Keratinocyte (primary cell): ENCODE results near the gene AQP5. TPM values are rescaled to one million over a fixed set of nuclear protein-coding genes. Genes with fewer than 3 reads are reported as not detected.

Experiments
- DNase-seq: peaks from one replicate; pipeline ENCODE4 v3.0.0-alpha.2; 2011; ENCODE audit warnings: low read depth, missing footprints, low spot score
- FAIRE-seq: peaks from 2 replicates; lab custom pipeline; 2011; peaks lifted over from hg19 to GRCh38; lab: Jason Lieb, UNC
- H2AFZ ChIP-seq: 2 replicates; pipeline ENCODE4 v1.6.0; 2012; ENCODE audit warnings: low read length, control low read depth, inconsistent platforms; ENCODE audit not compliant: control insufficient read depth
- H3K27ac ChIP-seq: 2 replicates; pipeline ENCODE4 v1.5.1; 2011; ENCODE audit warnings: low read length; ENCODE audit not compliant: control insufficient read depth, insufficient read depth
- H3K27me3 ChIP-seq: 3 replicates; pipeline ENCODE4 v1.6.0; 2011; ENCODE audit warnings: low read length; ENCODE audit not compliant: control insufficient read depth, insufficient read depth; ENCODE audit errors: extremely low read depth
- H3K36me3 ChIP-seq, 2 experiments: 2 replicates in 1 of 2; 3 replicates in 1 of 2; pipeline ENCODE4 v1.5.1; 2011; ENCODE audit warnings: low read length in 2 of 2, mild to moderate bottlenecking in 1 of 2; ENCODE audit not compliant: control insufficient read depth in 2 of 2, insufficient read depth in 2 of 2; ENCODE audit errors: extremely low read depth in 1 of 2
- H3K4me1 ChIP-seq: 3 replicates; pipeline ENCODE4 v1.5.1; 2011; ENCODE audit warnings: low read length; ENCODE audit not compliant: control insufficient read depth, insufficient read depth; ENCODE audit errors: extremely low read depth
- H3K4me2 ChIP-seq: 3 replicates; pipeline ENCODE4 v1.6.0; 2011; ENCODE audit warnings: low read depth, low read length; ENCODE audit not compliant: control insufficient read depth, insufficient read depth; ENCODE audit errors: extremely low read depth
- H3K4me3 ChIP-seq, 3 experiments: fragments of 200-600 bp in 1 of 3; sonication (generic) in 1 of 3; 2 replicates in 2 of 3; 3 replicates in 1 of 3; pipeline ENCODE4 v1.5.1; 2011 to 2016; ENCODE audit warnings: low read length in 3 of 3, mild to moderate bottlenecking in 3 of 3, control low read depth in 2 of 3, inconsistent platforms in 1 of 3, low read depth in 1 of 3, mixed read lengths in 1 of 3, mixed run types in 1 of 3, moderate library complexity in 1 of 3; ENCODE audit not compliant: control insufficient read depth in 2 of 3, insufficient read depth in 2 of 3; ENCODE audit errors: extremely low read depth in 1 of 3
- H3K79me2 ChIP-seq: 2 replicates; pipeline ENCODE4 v1.6.0; 2012; ENCODE audit warnings: low read length; ENCODE audit not compliant: control insufficient read depth, insufficient read depth
- H3K9ac ChIP-seq: 3 replicates; pipeline ENCODE4 v1.6.0; 2011; ENCODE audit warnings: low read length; ENCODE audit not compliant: control insufficient read depth, insufficient read depth; ENCODE audit errors: extremely low read depth
- H3K9me1 ChIP-seq: 3 replicates; pipeline ENCODE4 v1.6.0; 2011; ENCODE audit warnings: low read length; ENCODE audit not compliant: control insufficient read depth, insufficient read depth; ENCODE audit errors: extremely low read depth
- H3K9me3 ChIP-seq: 2 replicates; pipeline ENCODE4 v1.5.1; 2012; ENCODE audit warnings: low read depth, low read length; ENCODE audit not compliant: control insufficient read depth
- H4K20me1 ChIP-seq: 3 replicates; pipeline ENCODE4 v1.6.0; 2011; ENCODE audit warnings: low read length; ENCODE audit not compliant: control insufficient read depth, insufficient read depth; ENCODE audit errors: extremely low read depth
- EZH2 ChIP-seq: IDR thresholded peaks from one replicate; pipeline ENCODE4 v1.6.1; 2012; ENCODE audit warnings: inconsistent platforms, mild to moderate bottlenecking, low read length, moderate library complexity
- dilution Hi-C: fragments of 300-500 bp; cut with MboI; formaldehyde crosslinking; loops from one replicate; pipeline ENCODE4 v1.7.0; 2020; ENCODE audit warnings: low sequenced_read_pairs; ENCODE audit not compliant: extremely low pct_ligation_motif_present
- polyA plus RNA-seq, 5 experiments: library from polyadenylated mRNA; depleted of rRNA in 3 of 5; stranded (reverse) in 3 of 5; stranded (forward) in 1 of 5; unstranded in 1 of 5; fragments of >200 nt; gene quantifications; 1 replicate in 1 of 5; 2 replicates in 3 of 5; 3 replicates in 1 of 5; pipeline versions ENCODE4 v1.2.1 to v1.2.3, GENCODE V29; 2011 to 2012; ENCODE audit warnings: missing spikeins in 2 of 5, low read depth in 1 of 5, low replicate concordance in 1 of 5
- TF ChIP-seq, protein P1 (sequence below), 3 experiments: IDR thresholded peaks in 1 of 3; conservative IDR thresholded peaks in 1 of 3; optimal IDR thresholded peaks in 1 of 3; 2 replicates in 2 of 3; 3 replicates in 1 of 3; pipeline versions ENCODE3 to v1.5.1; 2011; ENCODE audit warnings: low read length in 3 of 3, mild to moderate bottlenecking in 3 of 3, moderate library complexity in 2 of 3, control low read depth in 1 of 3, inconsistent platforms in 1 of 3; ENCODE audit not compliant: insufficient read depth in 2 of 3; ENCODE audit errors: extremely low read depth in 1 of 3

The AQP5 gene
- polyA plus RNA-seq, 1 donor (not counting 4 experiments of a cell fraction or from before 2014, with no cell fraction given) = not detected

- Histone ChIP-seq H3K9me3 (no peaks in the 10 kb centered on the region), H3K9me1 (no peaks in the 10 kb centered on the region), H3K4me2 (no peak overlapping the region), H3K79me2 (peaks cover 16% of the 10 kb centered on the region), H3K9ac (no peak overlapping the region), H3K4me1 (no peaks in the 10 kb centered on the region), H4K20me1 (no peaks in the 10 kb centered on the region), H2AFZ (no peak overlapping the region), H3K27ac (no peak overlapping the region), H3K4me3 (no peak overlapping the region), H3K36me3 (peaks cover 9 to 18% of the 10 kb centered on the region in 2 experiments), H3K27me3 (no peaks in the 10 kb centered on the region)
- DNase-seq (no peak), FAIRE-seq (no peak)
- dilution Hi-C loops = loop anchor here (10.0 kb wide), 1 partner anchor 59 kb away; no protein-coding TSS in a partner anchor
- TF ChIP-seq EZH2 = no peak
- TF ChIP-seq, protein P1, sequence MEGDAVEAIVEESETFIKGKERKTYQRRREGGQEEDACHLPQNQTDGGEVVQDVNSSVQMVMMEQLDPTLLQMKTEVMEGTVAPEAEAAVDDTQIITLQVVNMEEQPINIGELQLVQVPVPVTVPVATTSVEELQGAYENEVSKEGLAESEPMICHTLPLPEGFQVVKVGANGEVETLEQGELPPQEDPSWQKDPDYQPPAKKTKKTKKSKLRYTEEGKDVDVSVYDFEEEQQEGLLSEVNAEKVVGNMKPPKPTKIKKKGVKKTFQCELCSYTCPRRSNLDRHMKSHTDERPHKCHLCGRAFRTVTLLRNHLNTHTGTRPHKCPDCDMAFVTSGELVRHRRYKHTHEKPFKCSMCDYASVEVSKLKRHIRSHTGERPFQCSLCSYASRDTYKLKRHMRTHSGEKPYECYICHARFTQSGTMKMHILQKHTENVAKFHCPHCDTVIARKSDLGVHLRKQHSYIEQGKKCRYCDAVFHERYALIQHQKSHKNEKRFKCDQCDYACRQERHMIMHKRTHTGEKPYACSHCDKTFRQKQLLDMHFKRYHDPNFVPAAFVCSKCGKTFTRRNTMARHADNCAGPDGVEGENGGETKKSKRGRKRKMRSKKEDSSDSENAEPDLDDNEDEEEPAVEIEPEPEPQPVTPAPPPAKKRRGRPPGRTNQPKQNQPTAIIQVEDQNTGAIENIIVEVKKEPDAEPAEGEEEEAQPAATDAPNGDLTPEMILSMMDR (optimal IDR thresholded peaks at IDR 0.05 in 1 of 3, IDR thresholded peaks at IDR 0.05 in 1 of 3, conservative IDR thresholded peaks at IDR 0.05 in 1 of 3; ENCODE audit: extremely low read depth in 1 of 3, insufficient read depth in 2 of 3, low read length in 3 of 3) = no peak
These were observed 44.6 kb downstream of the AQP5 start for GRCh38 chr12:50006280-50006679.

DNA sequence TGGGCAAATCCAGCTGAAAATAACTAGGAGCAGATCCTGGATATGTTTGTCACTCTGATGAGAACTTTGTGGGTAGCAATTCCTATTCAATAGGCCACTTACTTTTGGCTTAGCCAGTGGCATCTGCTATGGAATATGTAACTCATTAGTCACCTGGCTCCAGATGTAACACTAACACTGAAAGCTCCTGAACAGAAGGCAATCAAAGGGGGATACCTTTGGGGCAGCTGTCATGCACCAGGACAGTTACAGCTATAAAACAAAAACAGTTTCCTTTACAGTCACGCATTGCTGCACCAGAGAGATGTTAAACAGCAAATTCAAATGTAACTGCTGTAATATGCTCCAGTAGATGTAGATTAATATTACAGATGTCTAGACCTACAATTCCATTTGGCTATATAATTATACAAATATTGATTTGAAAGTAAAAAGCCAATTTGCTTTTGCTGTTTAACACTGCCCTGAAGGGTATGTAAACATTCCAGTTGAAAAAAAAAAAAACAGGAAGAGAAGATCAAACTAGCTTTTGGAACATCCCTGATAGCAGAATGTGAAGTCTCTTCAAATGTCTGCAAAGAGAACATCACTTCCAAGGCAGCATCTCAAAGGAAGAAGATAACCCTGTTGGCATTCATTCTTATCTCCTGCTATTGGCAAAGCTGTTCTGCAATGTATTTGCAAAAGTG is 45.2 kb downstream of the AQP5 start:
- no peaks in the 10 kb centered on the region for H3K9me3 ChIP-seq
- no peak overlapping the region for H3K4me3 ChIP-seq
- H3K4me1 ChIP-seq = no peaks in the 10 kb centered on the region
- H3K4me2 ChIP-seq = no peak overlapping the region
- no peaks in the 10 kb centered on the region for H3K9me1 ChIP-seq
- H3K9ac ChIP-seq = no peak overlapping the region
- H3K79me2 ChIP-seq = peaks cover 17% of the 10 kb centered on the region
- TF ChIP-seq EZH2 = no peak
- TF ChIP-seq, protein P1 (optimal IDR thresholded peaks at IDR 0.05 in 1 of 3, IDR thresholded peaks at IDR 0.05 in 1 of 3, conservative IDR thresholded peaks at IDR 0.05 in 1 of 3; ENCODE audit: extremely low read depth in 1 of 3, insufficient read depth in 2 of 3, low read length in 3 of 3) = no peak
- no peak overlapping the region for H2AFZ ChIP-seq
- no peaks in the 10 kb centered on the region for H3K27me3 ChIP-seq
- no peaks in the 10 kb centered on the region for H4K20me1 ChIP-seq
- peaks cover 9 to 20% of the 10 kb centered on the region in 2 experiments for H3K36me3 ChIP-seq
- DNase-seq (no peak), FAIRE-seq (no peak)
- dilution Hi-C loops = loop anchor here (10.0 kb wide), 1 partner anchor 58 kb away; no protein-coding TSS in a partner anchor
- H3K27ac ChIP-seq = no peak overlapping the region
